ENCODE data around the gene CDCP2. TPM values are rescaled to one million over a fixed set of nuclear protein-coding genes. Genes with fewer than 3 reads are reported as not detected.

Gene CDCP2
- total and polyA plus RNA-seq, 2 experiments from 2014 or later = not detected

GRCh38 chr1:54177726-54178125, 24.9 kb upstream of the CDCP2 start (continued):
- TF ChIP-seq ZNF462 (CRISPR knock-in tag; IDR thresholded peaks at IDR 0.05) = no peak
- no peak for TF ChIP-seq EZH2phosphoT487 (IDR thresholded peaks at IDR 0.05; ENCODE audit: unreplicated experiment)
- no peak for TF ChIP-seq REST (IDR thresholded peaks at IDR 0.05; ENCODE audit: unreplicated experiment)
- no peak for TF ChIP-seq STAT1 (IDR thresholded peaks at IDR 0.05; ENCODE audit: unreplicated experiment)

- Mint-ChIP-seq H3K36me3 (ENCODE audit: low read depth) (peaks cover 5% of the 10 kb centered on the region; the same call in 2 of the 3 replicates), H3K27me3 (ENCODE audit: insufficient read depth, low read depth, poor library complexity) (peaks cover 4% of the 10 kb centered on the region), H3K27ac (no peak overlapping the region), H3K4me3 (no peak overlapping the region), H3K9me3 (no peaks in the 10 kb centered on the region), H3K4me1 (peaks cover 2% of the 10 kb centered on the region; the same call in 2 of the 3 replicates)
- no peak overlapping the region for H3K4me2 ChIP-seq
- no peak overlapping the region for H3K4me3 ChIP-seq
- H4K20me1 ChIP-seq (replicated peaks; ENCODE audit: insufficient read depth) = no peaks in the 10 kb centered on the region
- no peaks in the 10 kb centered on the region for H3K27me3 ChIP-seq (ENCODE audit: insufficient read depth)
- ATAC-seq (no peak), DNase-seq (ENCODE audit: low spot score) (no peak)
- no peak overlapping the region for H2AFZ ChIP-seq
- H3K27ac ChIP-seq (ENCODE audit: low read depth) = no peak overlapping the region
- H3K79me2 ChIP-seq (replicated peaks; ENCODE audit: insufficient read depth) = no peaks in the 10 kb centered on the region
- no peaks in the 10 kb centered on the region for H3K36me3 ChIP-seq (ENCODE audit: insufficient read depth)
- no peaks in the 10 kb centered on the region for H3K4me1 ChIP-seq (ENCODE audit: insufficient read depth)
- no peaks in the 10 kb centered on the region for H3F3A ChIP-seq (replicated peaks; ENCODE audit: low read depth)
- no peaks in the 10 kb centered on the region for H3K9me2 ChIP-seq (ENCODE audit: insufficient read depth)
- TF ChIP-seq ZNF462 (CRISPR knock-in tag; IDR thresholded peaks at IDR 0.05) (no peak), NANOG (IDR thresholded peaks at IDR 0.05; ENCODE audit: borderline replicate concordance) (no peak)
Measured at GRCh38 chr1:54176621-54177327, 24.0 kb upstream of the CDCP2 start.

Measured in GM23338 (cell line).